GM18517 (cell line): ENCODE results near the gene IHH.

Experiments
- ATAC-seq: cut with Tn5 transposase; IDR thresholded peaks from one replicate; pipeline ENCODE4 v1.9.1; 2021; ENCODE audit warnings: mild to moderate bottlenecking, moderate library complexity; ENCODE audit not compliant: unreplicated experiment

Gene IHH

GRCh38 chr2:219042157-219042556, 18.6 kb downstream of the IHH start:
- no peak for ATAC-seq

GRCh38 chr2:219041252-219041651, 19.5 kb downstream of the IHH start, which contains the start of gene CFAP65:
CFAP65 (minus strand) TSS chr2:219041516; CDS start chr2:219039048, 2,468 bp downstream.
- ATAC-seq: no peak

- ATAC-seq: no peak
Observed at GRCh38 chr2:219038600-219038999, 22.1 kb downstream of the IHH start.

DNA sequence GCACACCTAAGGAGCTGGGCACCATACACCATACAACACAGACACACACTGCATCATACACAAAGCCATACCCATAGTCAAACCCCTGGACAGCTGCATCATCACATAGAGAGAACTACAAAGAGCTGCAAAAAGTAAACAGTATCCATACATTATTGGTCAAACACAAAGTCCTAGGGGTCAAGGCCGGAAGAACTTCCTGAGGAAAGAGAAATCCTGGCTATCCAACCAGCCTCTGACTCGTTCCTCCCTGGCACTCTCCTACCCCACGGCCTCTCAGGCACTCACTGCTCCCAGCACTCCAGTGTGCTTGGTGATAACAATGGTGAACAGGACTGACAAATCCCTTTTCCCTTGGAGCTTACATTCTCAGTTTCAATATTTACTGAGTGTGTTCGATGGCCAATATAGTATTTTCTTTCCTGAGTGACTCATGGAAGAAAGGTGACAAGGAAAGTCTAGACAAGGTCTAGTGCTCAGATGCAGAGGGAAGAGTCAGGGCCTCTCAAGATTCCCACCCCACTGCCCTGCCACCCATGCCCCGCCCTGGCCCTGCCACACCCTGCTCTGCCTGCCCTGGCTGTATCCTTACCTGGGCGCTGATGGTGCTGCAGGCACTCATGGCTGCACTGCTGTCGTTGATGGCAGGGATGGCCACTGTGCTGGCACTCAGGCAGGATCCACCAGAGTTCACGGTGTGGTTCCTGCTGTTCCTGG, 22.8 kb downstream of the IHH start:
- no peak for ATAC-seq

GRCh38 chr2:219035942-219036341, 24.8 kb downstream of the IHH start:
- ATAC-seq: no peak

- no peak for ATAC-seq
Observed at GRCh38 chr2:219034823-219035222, 25.9 kb downstream of the IHH start.

DNA sequence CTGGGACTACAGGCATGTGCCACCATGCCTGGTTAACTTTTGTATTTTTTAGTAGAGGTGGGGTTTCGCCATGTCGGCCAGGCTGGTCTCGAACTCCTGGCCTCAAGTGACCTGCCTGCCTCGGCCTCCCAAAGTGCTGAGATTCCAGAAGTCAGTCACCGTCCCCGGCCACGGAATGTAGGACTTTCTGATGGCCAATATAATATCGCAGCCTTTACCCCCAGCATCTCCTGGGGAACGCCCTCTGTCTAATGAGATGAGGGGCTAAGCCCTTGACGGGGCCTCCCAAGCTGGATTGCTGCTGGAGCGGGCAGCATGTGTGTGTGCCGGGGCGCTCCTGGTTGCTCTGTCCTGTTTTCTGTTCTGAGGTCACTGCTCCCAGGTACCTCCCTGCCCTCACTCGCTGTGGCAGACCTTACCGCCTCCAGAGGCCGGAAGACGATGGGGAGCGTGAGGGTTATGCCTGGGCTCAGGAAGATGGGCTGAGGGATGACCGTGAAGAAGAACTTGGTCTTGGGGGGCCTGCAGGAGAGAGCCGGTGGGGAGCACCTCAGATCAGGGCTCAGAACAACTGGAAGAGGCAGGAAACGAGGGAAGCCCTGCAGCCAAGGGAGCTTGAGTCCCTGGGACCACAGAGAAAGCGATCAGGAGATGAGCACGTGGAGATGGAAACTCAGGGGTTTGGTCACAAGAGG, 28.5 kb downstream of the IHH start:
- ATAC-seq: no peak

GRCh38 chr2:219031005-219031738, 29.5 kb downstream of the IHH start:
- no peak for ATAC-seq

GRCh38 chr2:219030177-219030940, 30.4 kb downstream of the IHH start:
- ATAC-seq: no peak

DNA sequence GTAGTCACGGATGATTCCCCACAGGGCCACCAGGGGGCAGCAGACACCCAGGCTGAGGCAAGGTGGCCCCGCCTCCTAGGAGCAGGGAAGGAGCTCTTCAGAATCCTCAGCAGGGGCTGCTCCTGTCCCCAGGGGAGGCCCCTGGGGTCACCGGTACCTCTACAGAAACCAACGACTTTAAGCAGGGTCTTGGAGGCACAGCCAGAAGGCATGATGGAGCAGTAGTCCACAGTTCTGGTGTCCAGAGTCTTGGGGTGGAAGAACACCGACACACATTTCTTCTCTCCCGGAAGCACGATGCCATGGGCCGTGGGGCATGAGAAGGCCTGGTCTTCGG, 30.9 kb downstream of the IHH start:
- peak; percentile 64 for ATAC-seq

GRCh38 chr2:219028996-219029828, 31.5 kb downstream of the IHH start:
- ATAC-seq: no peak

- no peak for ATAC-seq
Observed at GRCh38 chr2:219028141-219028540, 32.6 kb downstream of the IHH start.

DNA sequence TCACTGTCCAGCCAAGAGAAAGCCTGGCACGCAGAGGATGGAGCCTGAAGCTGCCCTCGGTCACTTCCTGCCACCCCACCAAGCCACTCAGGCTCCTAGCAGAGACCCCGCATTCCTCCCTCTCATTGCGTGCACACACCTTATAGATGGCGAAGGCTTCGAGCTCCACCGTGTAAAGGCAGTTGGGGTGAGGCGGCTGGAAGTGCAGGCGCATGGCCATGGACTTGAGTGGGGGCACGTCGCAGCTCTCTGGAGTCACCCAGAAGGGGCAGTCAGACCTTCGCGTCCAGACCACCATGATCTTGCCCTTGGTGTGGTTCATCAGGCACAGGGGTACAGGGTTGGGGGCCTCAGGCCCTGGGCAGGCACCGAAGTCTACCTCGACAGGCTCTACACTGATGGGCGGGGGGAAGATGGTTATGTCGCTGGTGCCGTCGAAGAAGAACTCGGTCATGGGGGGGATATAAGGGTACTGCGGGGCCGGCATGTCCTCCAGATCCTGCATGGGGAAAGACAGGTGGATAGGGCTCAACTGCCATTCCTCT, 33.1 kb downstream of the IHH start:
- ATAC-seq: no peak

DNA sequence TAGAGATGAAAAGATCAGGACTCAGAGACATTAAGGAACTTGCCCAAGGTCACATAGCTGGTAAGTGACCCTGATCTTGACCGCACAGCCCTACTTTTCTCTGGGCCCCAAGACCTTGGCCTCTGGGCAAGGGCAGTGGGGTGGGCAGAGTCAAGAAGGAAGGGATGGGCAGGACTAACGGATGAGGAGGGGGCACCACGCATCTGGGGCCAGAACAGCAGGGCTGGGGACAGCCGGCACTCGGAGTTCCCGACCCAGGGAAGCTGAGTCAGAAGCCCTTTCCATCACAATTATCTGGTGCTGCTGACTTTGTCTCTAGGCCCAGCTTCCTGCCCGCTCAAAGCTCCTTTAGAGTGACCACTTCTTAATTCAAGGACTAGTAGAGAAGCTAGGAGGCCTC, 33.8 kb downstream of the IHH start:
- ATAC-seq: no peak

DNA sequence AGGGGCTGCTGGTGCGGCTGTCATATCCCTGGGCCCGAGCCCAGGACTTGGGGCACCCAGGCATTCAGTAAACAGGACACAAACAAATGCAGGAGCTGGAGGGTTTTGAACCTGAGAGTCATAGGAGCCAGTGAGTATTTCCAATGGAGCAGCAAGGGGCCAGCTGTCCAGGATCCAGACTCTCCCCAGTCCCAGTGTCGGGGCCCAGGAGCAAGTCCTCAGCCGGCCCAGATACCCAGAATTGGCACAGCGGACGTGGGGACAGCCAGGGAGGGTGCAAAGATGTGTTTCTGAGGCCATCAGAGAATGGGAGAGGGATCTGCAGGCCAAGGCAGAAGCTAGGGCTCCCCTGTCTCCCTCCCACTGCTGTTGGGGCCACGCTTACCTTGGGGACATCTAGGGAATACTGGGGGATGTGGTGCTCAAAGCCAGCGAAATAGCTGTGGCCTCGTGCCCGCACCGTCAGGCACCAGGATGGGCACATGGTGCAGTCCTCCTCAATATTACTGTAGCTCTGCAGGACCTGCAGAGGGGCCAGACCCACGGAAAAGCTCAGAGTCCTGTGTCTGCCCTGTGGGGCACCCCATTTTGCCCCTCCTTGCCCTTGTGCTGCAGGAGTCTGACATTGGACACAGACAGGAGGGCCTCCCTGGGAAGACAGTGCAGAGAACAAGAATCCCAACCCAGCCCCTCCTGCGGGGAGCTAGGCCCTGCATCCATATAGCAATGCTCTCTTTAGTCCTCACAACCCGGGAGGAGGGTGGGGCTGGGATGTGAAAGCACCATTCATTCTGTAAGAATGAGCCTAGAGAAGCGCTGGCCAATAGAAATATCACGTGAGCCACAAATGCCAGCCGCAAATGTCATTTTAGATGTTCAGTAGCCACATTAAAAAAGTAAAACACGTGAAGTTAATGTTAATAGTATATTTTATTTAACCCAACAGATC, 34.8 kb downstream of the IHH start:
- ATAC-seq: no peak

- no peak for ATAC-seq
Observed at GRCh38 chr2:219024059-219024458, 36.7 kb downstream of the IHH start.

DNA sequence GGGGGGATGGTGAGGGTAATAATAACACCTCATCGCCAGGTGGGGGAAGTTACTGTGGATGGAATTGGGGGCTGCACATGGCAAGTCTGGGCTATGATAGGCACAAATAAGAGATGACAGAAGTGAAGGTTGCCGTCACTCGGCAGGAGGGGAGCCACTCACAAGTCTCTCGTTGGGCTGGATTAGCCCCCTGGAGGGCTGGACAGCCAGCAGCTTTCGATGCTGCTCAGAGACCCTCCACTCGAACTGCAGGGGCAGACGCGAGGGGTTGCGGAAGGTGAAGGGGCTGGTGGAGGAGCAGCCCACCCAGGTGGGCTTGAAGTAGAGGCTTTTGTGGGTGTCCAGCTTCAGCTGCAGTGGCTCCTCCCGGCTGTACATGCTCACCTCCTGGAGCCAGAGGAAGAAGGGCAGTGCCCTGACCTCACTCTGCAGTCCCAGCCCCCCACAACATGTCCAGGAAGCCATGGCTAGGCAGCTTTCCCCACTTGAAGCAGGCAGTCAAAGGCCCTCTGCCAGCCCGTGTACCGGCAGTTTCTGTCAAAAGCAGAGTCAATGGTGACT, 37.6 kb downstream of the IHH start:
- ATAC-seq: no peak

GRCh38 chr2:219022616-219023015, 38.1 kb downstream of the IHH start:
- ATAC-seq: no peak

GRCh38 chr2:219022041-219022440, 38.7 kb downstream of the IHH start:
- no peak for ATAC-seq
